AG04450 (cell line): Measurements from ENCODE around the gene DGKH. TPM values are rescaled to one million over a fixed set of nuclear protein-coding genes. Genes with fewer than 3 reads are reported as not detected.
"Not testable (repeated sequence)": the region's sequence is repeated elsewhere in the genome, so short reads cannot be mapped to it uniquely, and the experiment has no call there.

Experiments
- CTCF ChIA-PET: fragments of 300-600, 350-600 bp; formaldehyde crosslinking; extraction: SDS; loops from one replicate; lab custom pipeline; 2022; ENCODE audit warnings: antibody characterized with exemption, inconsistent platforms; lab: Charles Lee
- POLR2A ChIA-PET: fragments of 350-600 bp; formaldehyde crosslinking; extraction: SDS; loops from one replicate; lab custom pipeline; 2021; ENCODE audit warnings: antibody characterized with exemption, inconsistent platforms; lab: Yijun Ruan, JAX
- DNase-seq: peaks from one replicate; pipeline ENCODE4 v3.0.0-alpha.2; 2011; ENCODE audit warnings: low read depth, low spot score
- H3K27ac ChIP-seq: one replicate; pipeline ENCODE4 v1.5.1; 2012; ENCODE audit warnings: low read depth, low read length, control low read depth
- H3K27me3 ChIP-seq: one replicate; pipeline ENCODE4 v1.6.0; 2012; ENCODE audit warnings: low read length; ENCODE audit not compliant: control insufficient read depth, insufficient read depth
- H3K4me3 ChIP-seq: 2 replicates; pipeline ENCODE4 v1.5.1; 2011; ENCODE audit warnings: mild to moderate bottlenecking, low read depth, low read length, control low read depth
- H3K9me3 ChIP-seq: 2 replicates; pipeline ENCODE4 v1.5.1; 2012; ENCODE audit warnings: low read length; ENCODE audit not compliant: control insufficient read depth, insufficient read depth
- CTCF ChIP-seq: IDR thresholded peaks from 2 replicates; pipeline ENCODE4 v1.5.1; 2011; ENCODE audit warnings: low read depth, low read length, control low read depth, inconsistent platforms
- polyA plus RNA-seq: library from polyadenylated mRNA; depleted of rRNA; stranded (reverse); fragments of >200 nt; gene quantifications from 2 replicates; pipeline ENCODE4 v1.2.3, GENCODE V29; 2011

DGKH gene
- polyA plus RNA-seq, 1 experiment, result 4.3 TPM

- CTCF ChIA-PET, result interaction anchor here (0.6 kb wide), 1 partner anchor 108 kb away, joined by 3 read pairs; no protein-coding TSS in a partner anchor
These were observed 171.4 kb downstream of the DGKH start for GRCh38 chr13:42219876-42220275.

GRCh38 chr13:42221121-42221765 lies 172.8 kb downstream of the DGKH start:
- DNase-seq, result no peak
- ChIA-PET CTCF (interaction anchor here (0.6 kb wide), 1 partner anchor 783 kb away, joined by 4 read pairs; no protein-coding TSS in a partner anchor), POLR2A (no interaction called here)
- Histone ChIP-seq H3K27me3 (no peaks in the 10 kb centered on the region), H3K9me3 (no peaks in the 10 kb centered on the region), H3K4me3 (no peak overlapping the region), H3K27ac (no peak overlapping the region)
- no peak for TF ChIP-seq CTCF

More at GRCh38 chr13:42219876-42220275, 171.4 kb downstream of the DGKH start:
- no peaks in the 10 kb centered on the region for H3K9me3 ChIP-seq
- no peak overlapping the region for H3K27ac ChIP-seq
- DNase-seq, result no peak
- H3K4me3 ChIP-seq, result no peak overlapping the region
- H3K27me3 ChIP-seq, result no peaks in the 10 kb centered on the region
- POLR2A ChIA-PET, result no interaction called here
- TF ChIP-seq CTCF, result no peak

GRCh38 chr13:42223681-42224080 lies 175.2 kb downstream of the DGKH start:
- H3K27me3 ChIP-seq, result no peaks in the 10 kb centered on the region
- no peak overlapping the region for H3K4me3 ChIP-seq
- H3K9me3 ChIP-seq, result no peaks in the 10 kb centered on the region
- no peak for DNase-seq
- ChIA-PET CTCF (no interaction called here), POLR2A (no interaction called here)
- no peak overlapping the region for H3K27ac ChIP-seq
- TF ChIP-seq CTCF, result no peak

- CTCF ChIA-PET, result no interaction called here
- Histone ChIP-seq H3K27ac (no peak overlapping the region), H3K9me3 (no peaks in the 10 kb centered on the region), H3K27me3 (no peaks in the 10 kb centered on the region), H3K4me3 (no peak overlapping the region)
- POLR2A ChIA-PET, result no interaction called here
- DNase-seq, result no peak
- TF ChIP-seq CTCF, result no peak
These were observed 176.6 kb downstream of the DGKH start for GRCh38 chr13:42225051-42225450.

- H3K27me3 ChIP-seq, H3K9me3 ChIP-seq, H3K4me3 ChIP-seq, POLR2A ChIA-PET, DNase-seq, H3K27ac ChIP-seq: not testable (repeated sequence)
- CTCF ChIA-PET, result interaction anchor here (1.1 kb wide), 1 partner anchor 10 kb away, joined by 3 read pairs; no protein-coding TSS in a partner anchor
These were observed 178.3 kb downstream of the DGKH start for GRCh38 chr13:42226759-42227158.
